COR-L47 (cell line): ENCODE data around the gene RB1.
"Not testable (repeated sequence)": the region's sequence is repeated elsewhere in the genome, so short reads cannot be mapped to it uniquely, and the experiment has no call there.

Experiments used
- DNase-seq: peaks from one replicate; lab custom pipeline; 2025; lab: John Stamatoyannopoulos, UW

RB1 gene

GRCh38 chr13:48349525-48349924 lies 46.0 kb downstream of the RB1 start:
- DNase-seq, result no peak

- DNase-seq, result no peak
Observed at GRCh38 chr13:48353590-48353989, 50.0 kb downstream of the RB1 start.

- not testable (repeated sequence) for DNase-seq
Observed at GRCh38 chr13:48355524-48355923, 52.0 kb downstream of the RB1 start.

- no peak for DNase-seq
Observed at GRCh38 chr13:48356750-48357149, 53.2 kb downstream of the RB1 start.

GRCh38 chr13:48369988-48370387 lies 66.4 kb downstream of the RB1 start:
- no peak for DNase-seq

GRCh38 chr13:48370815-48371214 lies 67.3 kb downstream of the RB1 start:
- DNase-seq, result no peak

- DNase-seq, result no peak
Observed at GRCh38 chr13:48377857-48378256, 74.3 kb downstream of the RB1 start.

- DNase-seq, result no peak
Observed at GRCh38 chr13:48380581-48380980, 77.0 kb downstream of the RB1 start.

GRCh38 chr13:48383384-48383783 lies 79.8 kb downstream of the RB1 start:
- no peak for DNase-seq

- no peak for DNase-seq
Observed at GRCh38 chr13:48386816-48387215, 83.3 kb downstream of the RB1 start.

GRCh38 chr13:48391257-48391656 lies 87.7 kb downstream of the RB1 start:
- DNase-seq, result no peak

- DNase-seq, result no peak
Observed at GRCh38 chr13:48393030-48393697, 89.6 kb downstream of the RB1 start.

- no peak for DNase-seq
Observed at GRCh38 chr13:48393698-48394085, 90.1 kb downstream of the RB1 start.

GRCh38 chr13:48397744-48398143 lies 94.2 kb downstream of the RB1 start:
- DNase-seq, result no peak

- no peak for DNase-seq
Observed at GRCh38 chr13:48398450-48399095, 95.0 kb downstream of the RB1 start.

- no peak for DNase-seq
Observed at GRCh38 chr13:48400090-48400694, 96.6 kb downstream of the RB1 start.

- DNase-seq, result no peak
Observed at GRCh38 chr13:48400850-48401291, 97.3 kb downstream of the RB1 start.

GRCh38 chr13:48401480-48401879 lies 97.9 kb downstream of the RB1 start:
- no peak for DNase-seq

GRCh38 chr13:48402325-48402932 lies 98.9 kb downstream of the RB1 start:
- DNase-seq, result no peak

GRCh38 chr13:48403151-48403631 lies 99.6 kb downstream of the RB1 start:
- DNase-seq, result no peak

- no peak for DNase-seq
Observed at GRCh38 chr13:48403913-48404312, 100.4 kb downstream of the RB1 start.

GRCh38 chr13:48404952-48405351 lies 101.4 kb downstream of the RB1 start:
- no peak for DNase-seq

GRCh38 chr13:48405875-48406274 lies 102.3 kb downstream of the RB1 start:
- no peak for DNase-seq
